DOHH2 (cell line): Measurements from ENCODE around the gene KCNAB3.

Source experiments
- CTCF ChIP-seq: fragments of 200-600 bp; sonication (generic); IDR thresholded peaks from one replicate; pipeline ENCODE4 v1.5.1; 2014; ENCODE audit warnings: antibody characterized with exemption, mild to moderate bottlenecking, low read depth, low read length; ENCODE audit not compliant: poor library complexity, severe bottlenecking
- EZH2phosphoT487 ChIP-seq: fragments of 200-600 bp; sonication (generic); IDR thresholded peaks from 2 replicates; pipeline ENCODE4 v1.6.1; 2017; ENCODE audit warnings: borderline replicate concordance, mild to moderate bottlenecking, antibody characterized with exemption, low read length, moderate library complexity, mixed read lengths

GRCh38 chr17:7945651-7946050, 16.0 kb upstream of the KCNAB3 start:
- TF ChIP-seq CTCF, result no peak
- no peak for TF ChIP-seq EZH2phosphoT487
